ENCODE data around the gene SCMH1. TPM values are rescaled to one million over a fixed set of nuclear protein-coding genes. Genes with fewer than 3 reads are reported as not detected.

Gene SCMH1
- total and polyA plus RNA-seq, 2 experiments from 2014 or later = 15.0 to 19.4 TPM

DNA sequence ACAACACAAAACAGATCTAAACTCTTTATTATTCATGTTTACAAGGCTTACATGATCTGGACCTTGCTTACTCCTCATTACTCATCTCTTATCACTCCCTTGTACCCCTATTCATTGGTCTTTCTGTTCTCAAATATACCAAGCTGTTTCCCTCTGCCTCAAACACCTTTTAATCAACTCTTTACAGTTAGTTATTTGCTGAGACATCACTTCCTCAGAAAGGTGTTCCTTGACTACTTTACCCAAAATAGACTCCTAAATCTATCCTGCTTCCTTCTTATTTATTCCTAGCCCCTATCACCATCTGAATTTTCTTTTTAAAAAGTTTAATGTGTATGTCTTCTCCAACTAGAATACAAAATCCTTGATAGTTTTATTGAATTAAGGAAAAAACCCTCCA, 120.0 kb downstream of the SCMH1 start:
- Histone ChIP-seq H3K9me2 (ENCODE audit: insufficient read depth) (no peaks in the 10 kb centered on the region), H4K20me1 (replicated peaks; ENCODE audit: insufficient read depth) (no peaks in the 10 kb centered on the region), H3K4me1 (ENCODE audit: insufficient read depth) (no peaks in the 10 kb centered on the region), H3K27me3 (ENCODE audit: insufficient read depth) (no peaks in the 10 kb centered on the region), H3K36me3 (ENCODE audit: insufficient read depth) (no peaks in the 10 kb centered on the region), H2AFZ (no peak overlapping the region), H3F3A (replicated peaks; ENCODE audit: low read depth) (no peaks in the 10 kb centered on the region), H3K27ac (ENCODE audit: low read depth) (no peak overlapping the region), H3K4me2 (no peak overlapping the region), H3K79me2 (replicated peaks; ENCODE audit: insufficient read depth) (no peaks in the 10 kb centered on the region), H3K4me3 (no peak overlapping the region)
- ATAC-seq (no peak), DNase-seq (ENCODE audit: low spot score) (no peak)
- H3K27me3 Mint-ChIP-seq (ENCODE audit: insufficient read depth, low read depth, poor library complexity) = no peaks in the 10 kb centered on the region
- no peak overlapping the region for H3K27ac Mint-ChIP-seq
- H3K4me1 Mint-ChIP-seq = no peaks in the 10 kb centered on the region
- no peak for TF ChIP-seq ZNF114 (CRISPR knock-in tag; IDR thresholded peaks at IDR 0.05)
- peaks cover 6% of the 10 kb centered on the region for H3K9me3 Mint-ChIP-seq
- H3K4me3 Mint-ChIP-seq = no peak overlapping the region
- peaks cover 8% of the 10 kb centered on the region for H3K36me3 Mint-ChIP-seq (ENCODE audit: low read depth)

DNA sequence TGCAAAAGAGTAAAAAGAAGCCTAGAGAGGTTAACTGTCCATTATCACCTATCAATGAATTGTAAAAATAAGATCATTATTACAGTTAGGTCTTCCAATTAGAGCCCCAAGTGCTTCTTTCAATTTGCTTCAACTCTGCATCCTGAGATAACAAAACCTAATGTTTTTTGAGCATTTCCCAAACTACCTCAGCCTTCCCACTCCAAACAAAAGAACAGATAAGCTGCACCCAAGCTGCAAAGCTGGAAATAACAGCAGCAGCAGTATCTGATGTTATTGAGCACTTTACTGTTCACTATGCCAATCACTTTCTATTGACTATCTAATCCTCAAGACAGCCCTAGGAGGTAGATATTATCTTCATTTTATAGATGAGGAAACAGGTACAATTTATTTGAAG, 123.5 kb downstream of the SCMH1 start:
- H3K27ac Mint-ChIP-seq = no peak overlapping the region
- Histone ChIP-seq H3K27ac (ENCODE audit: low read depth) (no peak overlapping the region), H3F3A (replicated peaks; ENCODE audit: low read depth) (no peaks in the 10 kb centered on the region)
- TF ChIP-seq ZNF114 (CRISPR knock-in tag; IDR thresholded peaks at IDR 0.05) (no peak), EZH2 (IDR thresholded peaks at IDR 0.05; ENCODE audit: low read depth, unreplicated experiment) (no peak), ZNF331 (CRISPR knock-in tag; IDR thresholded peaks at IDR 0.05; ENCODE audit: low read depth) (no peak), STAT1 (IDR thresholded peaks at IDR 0.05; ENCODE audit: unreplicated experiment) (no peak), POLR2AphosphoS5 (IDR thresholded peaks at IDR 0.05; ENCODE audit: low read depth) (no peak), NANOG (IDR thresholded peaks at IDR 0.05; ENCODE audit: borderline replicate concordance) (no peak)
- TF ChIP-seq, protein P1, sequence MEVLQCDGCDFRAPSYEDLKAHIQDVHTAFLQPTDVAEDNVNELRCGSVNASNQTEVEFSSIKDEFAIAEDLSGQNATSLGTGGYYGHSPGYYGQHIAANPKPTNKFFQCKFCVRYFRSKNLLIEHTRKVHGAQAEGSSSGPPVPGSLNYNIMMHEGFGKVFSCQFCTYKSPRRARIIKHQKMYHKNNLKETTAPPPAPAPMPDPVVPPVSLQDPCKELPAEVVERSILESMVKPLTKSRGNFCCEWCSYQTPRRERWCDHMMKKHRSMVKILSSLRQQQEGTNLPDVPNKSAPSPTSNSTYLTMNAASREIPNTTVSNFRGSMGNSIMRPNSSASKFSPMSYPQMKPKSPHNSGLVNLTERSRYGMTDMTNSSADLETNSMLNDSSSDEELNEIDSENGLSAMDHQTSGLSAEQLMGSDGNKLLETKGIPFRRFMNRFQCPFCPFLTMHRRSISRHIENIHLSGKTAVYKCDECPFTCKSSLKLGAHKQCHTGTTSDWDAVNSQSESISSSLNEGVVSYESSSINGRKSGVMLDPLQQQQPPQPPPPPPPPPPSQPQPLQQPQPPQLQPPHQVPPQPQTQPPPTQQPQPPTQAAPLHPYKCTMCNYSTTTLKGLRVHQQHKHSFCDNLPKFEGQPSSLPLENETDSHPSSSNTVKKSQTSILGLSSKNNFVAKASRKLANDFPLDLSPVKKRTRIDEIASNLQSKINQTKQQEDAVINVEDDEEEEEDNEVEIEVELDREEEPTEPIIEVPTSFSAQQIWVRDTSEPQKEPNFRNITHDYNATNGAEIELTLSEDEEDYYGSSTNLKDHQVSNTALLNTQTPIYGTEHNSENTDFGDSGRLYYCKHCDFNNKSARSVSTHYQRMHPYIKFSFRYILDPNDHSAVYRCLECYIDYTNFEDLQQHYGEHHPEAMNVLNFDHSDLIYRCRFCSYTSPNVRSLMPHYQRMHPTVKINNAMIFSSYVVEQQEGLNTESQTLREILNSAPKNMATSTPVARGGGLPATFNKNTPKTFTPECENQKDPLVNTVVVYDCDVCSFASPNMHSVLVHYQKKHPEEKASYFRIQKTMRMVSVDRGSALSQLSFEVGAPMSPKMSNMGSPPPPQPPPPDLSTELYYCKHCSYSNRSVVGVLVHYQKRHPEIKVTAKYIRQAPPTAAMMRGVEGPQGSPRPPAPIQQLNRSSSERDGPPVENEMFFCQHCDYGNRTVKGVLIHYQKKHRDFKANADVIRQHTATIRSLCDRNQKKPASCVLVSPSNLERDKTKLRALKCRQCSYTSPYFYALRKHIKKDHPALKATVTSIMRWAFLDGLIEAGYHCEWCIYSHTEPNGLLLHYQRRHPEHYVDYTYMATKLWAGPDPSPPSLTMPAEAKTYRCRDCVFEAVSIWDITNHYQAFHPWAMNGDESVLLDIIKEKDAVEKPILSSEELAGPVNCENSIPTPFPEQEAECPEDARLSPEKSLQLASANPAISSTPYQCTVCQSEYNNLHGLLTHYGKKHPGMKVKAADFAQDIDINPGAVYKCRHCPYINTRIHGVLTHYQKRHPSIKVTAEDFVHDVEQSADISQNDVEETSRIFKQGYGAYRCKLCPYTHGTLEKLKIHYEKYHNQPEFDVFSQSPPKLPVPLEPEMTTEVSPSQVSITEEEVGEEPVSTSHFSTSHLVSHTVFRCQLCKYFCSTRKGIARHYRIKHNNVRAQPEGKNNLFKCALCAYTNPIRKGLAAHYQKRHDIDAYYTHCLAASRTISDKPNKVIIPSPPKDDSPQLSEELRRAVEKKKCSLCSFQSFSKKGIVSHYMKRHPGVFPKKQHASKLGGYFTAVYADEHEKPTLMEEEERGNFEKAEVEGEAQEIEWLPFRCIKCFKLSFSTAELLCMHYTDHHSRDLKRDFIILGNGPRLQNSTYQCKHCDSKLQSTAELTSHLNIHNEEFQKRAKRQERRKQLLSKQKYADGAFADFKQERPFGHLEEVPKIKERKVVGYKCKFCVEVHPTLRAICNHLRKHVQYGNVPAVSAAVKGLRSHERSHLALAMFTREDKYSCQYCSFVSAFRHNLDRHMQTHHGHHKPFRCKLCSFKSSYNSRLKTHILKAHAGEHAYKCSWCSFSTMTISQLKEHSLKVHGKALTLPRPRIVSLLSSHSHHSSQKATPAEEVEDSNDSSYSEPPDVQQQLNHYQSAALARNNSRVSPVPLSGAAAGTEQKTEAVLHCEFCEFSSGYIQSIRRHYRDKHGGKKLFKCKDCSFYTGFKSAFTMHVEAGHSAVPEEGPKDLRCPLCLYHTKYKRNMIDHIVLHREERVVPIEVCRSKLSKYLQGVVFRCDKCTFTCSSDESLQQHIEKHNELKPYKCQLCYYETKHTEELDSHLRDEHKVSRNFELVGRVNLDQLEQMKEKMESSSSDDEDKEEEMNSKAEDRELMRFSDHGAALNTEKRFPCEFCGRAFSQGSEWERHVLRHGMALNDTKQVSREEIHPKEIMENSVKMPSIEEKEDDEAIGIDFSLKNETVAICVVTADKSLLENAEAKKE (CRISPR knock-in tag; IDR thresholded peaks at IDR 0.05) = no peak
- TF ChIP-seq, protein P2, sequence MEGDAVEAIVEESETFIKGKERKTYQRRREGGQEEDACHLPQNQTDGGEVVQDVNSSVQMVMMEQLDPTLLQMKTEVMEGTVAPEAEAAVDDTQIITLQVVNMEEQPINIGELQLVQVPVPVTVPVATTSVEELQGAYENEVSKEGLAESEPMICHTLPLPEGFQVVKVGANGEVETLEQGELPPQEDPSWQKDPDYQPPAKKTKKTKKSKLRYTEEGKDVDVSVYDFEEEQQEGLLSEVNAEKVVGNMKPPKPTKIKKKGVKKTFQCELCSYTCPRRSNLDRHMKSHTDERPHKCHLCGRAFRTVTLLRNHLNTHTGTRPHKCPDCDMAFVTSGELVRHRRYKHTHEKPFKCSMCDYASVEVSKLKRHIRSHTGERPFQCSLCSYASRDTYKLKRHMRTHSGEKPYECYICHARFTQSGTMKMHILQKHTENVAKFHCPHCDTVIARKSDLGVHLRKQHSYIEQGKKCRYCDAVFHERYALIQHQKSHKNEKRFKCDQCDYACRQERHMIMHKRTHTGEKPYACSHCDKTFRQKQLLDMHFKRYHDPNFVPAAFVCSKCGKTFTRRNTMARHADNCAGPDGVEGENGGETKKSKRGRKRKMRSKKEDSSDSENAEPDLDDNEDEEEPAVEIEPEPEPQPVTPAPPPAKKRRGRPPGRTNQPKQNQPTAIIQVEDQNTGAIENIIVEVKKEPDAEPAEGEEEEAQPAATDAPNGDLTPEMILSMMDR (conservative IDR thresholded peaks at IDR 0.05; ENCODE audit: low read depth in 2 of 2) = no peak
- TF ChIP-seq, protein P3, sequence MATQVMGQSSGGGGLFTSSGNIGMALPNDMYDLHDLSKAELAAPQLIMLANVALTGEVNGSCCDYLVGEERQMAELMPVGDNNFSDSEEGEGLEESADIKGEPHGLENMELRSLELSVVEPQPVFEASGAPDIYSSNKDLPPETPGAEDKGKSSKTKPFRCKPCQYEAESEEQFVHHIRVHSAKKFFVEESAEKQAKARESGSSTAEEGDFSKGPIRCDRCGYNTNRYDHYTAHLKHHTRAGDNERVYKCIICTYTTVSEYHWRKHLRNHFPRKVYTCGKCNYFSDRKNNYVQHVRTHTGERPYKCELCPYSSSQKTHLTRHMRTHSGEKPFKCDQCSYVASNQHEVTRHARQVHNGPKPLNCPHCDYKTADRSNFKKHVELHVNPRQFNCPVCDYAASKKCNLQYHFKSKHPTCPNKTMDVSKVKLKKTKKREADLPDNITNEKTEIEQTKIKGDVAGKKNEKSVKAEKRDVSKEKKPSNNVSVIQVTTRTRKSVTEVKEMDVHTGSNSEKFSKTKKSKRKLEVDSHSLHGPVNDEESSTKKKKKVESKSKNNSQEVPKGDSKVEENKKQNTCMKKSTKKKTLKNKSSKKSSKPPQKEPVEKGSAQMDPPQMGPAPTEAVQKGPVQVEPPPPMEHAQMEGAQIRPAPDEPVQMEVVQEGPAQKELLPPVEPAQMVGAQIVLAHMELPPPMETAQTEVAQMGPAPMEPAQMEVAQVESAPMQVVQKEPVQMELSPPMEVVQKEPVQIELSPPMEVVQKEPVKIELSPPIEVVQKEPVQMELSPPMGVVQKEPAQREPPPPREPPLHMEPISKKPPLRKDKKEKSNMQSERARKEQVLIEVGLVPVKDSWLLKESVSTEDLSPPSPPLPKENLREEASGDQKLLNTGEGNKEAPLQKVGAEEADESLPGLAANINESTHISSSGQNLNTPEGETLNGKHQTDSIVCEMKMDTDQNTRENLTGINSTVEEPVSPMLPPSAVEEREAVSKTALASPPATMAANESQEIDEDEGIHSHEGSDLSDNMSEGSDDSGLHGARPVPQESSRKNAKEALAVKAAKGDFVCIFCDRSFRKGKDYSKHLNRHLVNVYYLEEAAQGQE (IDR thresholded peaks at IDR 0.05; ENCODE audit: unreplicated experiment) = no peak
- TF ChIP-seq, protein P4, sequence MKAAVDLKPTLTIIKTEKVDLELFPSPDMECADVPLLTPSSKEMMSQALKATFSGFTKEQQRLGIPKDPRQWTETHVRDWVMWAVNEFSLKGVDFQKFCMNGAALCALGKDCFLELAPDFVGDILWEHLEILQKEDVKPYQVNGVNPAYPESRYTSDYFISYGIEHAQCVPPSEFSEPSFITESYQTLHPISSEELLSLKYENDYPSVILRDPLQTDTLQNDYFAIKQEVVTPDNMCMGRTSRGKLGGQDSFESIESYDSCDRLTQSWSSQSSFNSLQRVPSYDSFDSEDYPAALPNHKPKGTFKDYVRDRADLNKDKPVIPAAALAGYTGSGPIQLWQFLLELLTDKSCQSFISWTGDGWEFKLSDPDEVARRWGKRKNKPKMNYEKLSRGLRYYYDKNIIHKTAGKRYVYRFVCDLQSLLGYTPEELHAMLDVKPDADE (IDR thresholded peaks at IDR 0.05) = no peak

More for the DNA sequence above, 123.5 kb downstream of the SCMH1 start:
- DNase-seq (ENCODE audit: low spot score) = no peak
- H3K4me1 ChIP-seq (ENCODE audit: insufficient read depth) = no peaks in the 10 kb centered on the region
- H4K20me1 ChIP-seq (replicated peaks; ENCODE audit: insufficient read depth) = no peaks in the 10 kb centered on the region
- Mint-ChIP-seq H3K36me3 (ENCODE audit: low read depth) (peaks cover 10% of the 10 kb centered on the region), H3K4me1 (no peaks in the 10 kb centered on the region), H3K27me3 (ENCODE audit: insufficient read depth, low read depth, poor library complexity) (no peaks in the 10 kb centered on the region), H3K4me3 (no peak overlapping the region), H3K9me3 (peaks cover 6% of the 10 kb centered on the region)
- H3K4me3 ChIP-seq = no peak overlapping the region
- no peaks in the 10 kb centered on the region for H3K27me3 ChIP-seq (ENCODE audit: insufficient read depth)
- no peaks in the 10 kb centered on the region for H3K9me2 ChIP-seq (ENCODE audit: insufficient read depth)
- H3K79me2 ChIP-seq (replicated peaks; ENCODE audit: insufficient read depth) = no peaks in the 10 kb centered on the region
- H2AFZ ChIP-seq = no peak overlapping the region
- no peak overlapping the region for H3K4me2 ChIP-seq
- ATAC-seq = no peak
- no peaks in the 10 kb centered on the region for H3K36me3 ChIP-seq (ENCODE audit: insufficient read depth)
